GM21423 (cell line): Measurements from ENCODE around the gene NAA60.

Experiments used
- ATAC-seq: cut with Tn5 transposase; IDR thresholded peaks from one replicate; pipeline ENCODE4 v1.9.1; 2021; ENCODE audit warnings: mild to moderate bottlenecking, moderate library complexity; ENCODE audit not compliant: unreplicated experiment

Gene NAA60

GRCh38 chr16:3536271-3536731, 92.8 kb downstream of the NAA60 start:
- no peak for ATAC-seq
